Kasumi-1 (cell line): Measurements from ENCODE around the gene COQ8B.

Source experiments
- DNase-seq, 2 experiments: peaks; one replicate each; lab custom pipeline; 2025; lab: John Stamatoyannopoulos, UW

Gene COQ8B

DNA sequence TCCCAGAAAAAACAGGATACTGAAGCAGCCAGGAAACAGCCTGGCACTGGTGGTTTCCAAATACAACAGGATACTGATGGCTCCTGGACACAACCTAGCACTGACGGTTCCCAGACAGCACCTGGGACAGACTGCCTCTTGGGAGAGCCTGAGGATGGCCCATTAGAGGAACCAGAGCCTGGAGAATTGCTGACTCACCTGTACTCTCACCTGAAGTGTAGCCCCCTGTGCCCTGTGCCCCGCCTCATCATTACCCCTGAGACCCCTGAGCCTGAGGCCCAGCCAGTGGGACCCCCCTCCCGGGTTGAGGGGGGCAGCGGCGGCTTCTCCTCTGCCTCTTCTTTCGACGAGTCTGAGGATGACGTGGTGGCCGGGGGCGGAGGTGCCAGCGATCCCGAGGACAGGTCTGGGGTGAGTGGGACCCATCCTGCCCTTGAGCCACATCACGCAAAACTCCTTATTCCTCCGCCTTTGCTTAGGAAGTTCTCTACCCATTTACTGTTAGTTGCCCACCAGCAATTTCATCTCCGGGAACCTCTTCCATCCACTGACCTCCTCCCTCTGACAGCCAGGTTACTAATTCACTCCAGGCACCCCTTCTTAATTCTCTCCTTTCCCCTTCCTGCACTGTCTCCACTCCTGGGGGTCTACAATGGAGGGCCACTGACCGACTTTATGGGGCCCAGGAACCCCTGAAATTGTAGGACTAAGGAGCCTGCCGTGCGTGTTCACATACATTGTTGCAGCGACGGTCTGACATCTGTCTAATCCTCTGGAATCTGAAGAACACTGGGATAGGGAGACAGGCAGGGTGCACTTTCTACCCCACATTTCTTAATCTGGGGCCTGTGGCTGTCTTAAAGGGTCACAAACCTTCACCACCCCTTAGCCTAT is 1.4 kb upstream of the COQ8B start:
- no peak for DNase-seq

GRCh38 chr19:40717325-40717879 is 716 bp upstream of the COQ8B start:
- DNase-seq = no peak

- no peak for DNase-seq
Observed at GRCh38 chr19:40716031-40716481, 630 bp downstream of the COQ8B start.

GRCh38 chr19:40714441-40715299 is 2.0 kb downstream of the COQ8B start:
- peak; percentile 91 for DNase-seq

DNA sequence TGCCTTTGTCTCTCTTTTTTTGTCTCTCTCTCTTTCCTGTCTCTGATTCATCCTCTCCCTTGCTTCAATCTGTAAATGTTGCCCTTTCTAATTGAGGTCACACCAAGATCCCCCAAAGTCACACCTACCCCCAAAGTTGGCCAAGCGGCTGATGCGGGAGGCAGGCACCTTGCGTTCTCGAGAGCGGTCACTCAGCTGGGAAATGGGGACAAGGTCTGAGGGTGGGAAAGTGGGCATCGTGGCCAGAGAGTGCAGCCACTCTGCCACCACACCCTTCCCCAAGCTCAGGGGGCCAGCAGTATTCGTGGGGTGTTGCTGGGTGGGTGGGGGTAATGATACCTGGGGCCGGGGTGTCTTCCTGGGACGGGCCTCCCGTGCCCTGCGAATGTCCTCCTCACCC is 2.7 kb downstream of the COQ8B start:
- no peak for DNase-seq

DNA sequence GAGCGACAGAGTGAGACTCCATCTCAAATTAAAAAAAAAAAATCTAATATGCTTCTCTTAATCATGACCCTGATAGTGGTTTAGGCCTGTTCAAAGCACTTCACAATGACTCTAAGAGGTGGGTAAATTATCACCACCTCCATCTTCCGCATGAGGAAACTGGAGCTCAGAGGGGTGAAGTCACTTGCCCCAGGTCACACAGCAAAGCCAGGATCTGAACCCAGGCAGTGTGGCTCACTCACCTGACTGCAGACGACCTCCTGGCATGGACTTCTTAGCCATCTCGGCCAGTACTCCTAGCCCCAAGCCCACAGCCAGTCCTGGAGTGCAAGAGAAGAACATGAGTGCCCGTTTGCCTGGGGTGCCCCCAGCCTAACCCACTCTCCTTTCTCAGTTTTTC is 6.9 kb downstream of the COQ8B start:
- DNase-seq = no peak

DNA sequence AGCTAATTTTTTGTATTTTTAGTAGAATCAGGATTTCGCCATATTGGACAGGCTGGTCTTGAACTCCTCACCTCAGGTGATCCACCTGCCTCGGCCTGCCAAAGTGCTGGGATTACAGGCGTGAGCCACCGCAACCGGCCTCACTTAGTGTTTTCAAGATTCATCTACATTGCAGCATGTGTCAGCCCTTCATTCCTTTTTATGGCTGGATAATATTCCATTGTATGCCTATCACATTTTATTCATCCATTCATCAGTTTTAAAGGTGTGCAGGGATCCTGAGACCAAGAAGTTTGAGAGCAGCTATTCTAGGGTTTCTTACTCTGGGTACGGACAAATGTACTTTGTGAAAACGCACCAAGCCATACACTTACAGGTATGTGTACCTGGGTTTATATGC is 9.1 kb downstream of the COQ8B start:
- no peak for DNase-seq

GRCh38 chr19:40705950-40706619 is 10.6 kb downstream of the COQ8B start:
- DNase-seq = no peak

DNA sequence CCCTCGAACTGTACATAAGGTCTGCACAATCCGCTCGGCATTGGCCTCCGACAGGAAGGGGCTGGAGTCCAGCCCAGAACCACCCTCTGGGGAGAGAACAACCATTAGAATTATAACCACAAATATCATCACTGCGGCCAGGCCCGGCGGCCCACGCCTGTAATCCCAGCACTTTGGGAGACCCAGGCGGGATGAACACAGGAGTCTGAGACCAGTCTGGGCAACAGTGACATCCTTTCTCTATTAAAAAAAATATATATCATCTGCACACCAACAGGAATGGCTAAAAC is 11.4 kb downstream of the COQ8B start:
- DNase-seq = no peak

DNA sequence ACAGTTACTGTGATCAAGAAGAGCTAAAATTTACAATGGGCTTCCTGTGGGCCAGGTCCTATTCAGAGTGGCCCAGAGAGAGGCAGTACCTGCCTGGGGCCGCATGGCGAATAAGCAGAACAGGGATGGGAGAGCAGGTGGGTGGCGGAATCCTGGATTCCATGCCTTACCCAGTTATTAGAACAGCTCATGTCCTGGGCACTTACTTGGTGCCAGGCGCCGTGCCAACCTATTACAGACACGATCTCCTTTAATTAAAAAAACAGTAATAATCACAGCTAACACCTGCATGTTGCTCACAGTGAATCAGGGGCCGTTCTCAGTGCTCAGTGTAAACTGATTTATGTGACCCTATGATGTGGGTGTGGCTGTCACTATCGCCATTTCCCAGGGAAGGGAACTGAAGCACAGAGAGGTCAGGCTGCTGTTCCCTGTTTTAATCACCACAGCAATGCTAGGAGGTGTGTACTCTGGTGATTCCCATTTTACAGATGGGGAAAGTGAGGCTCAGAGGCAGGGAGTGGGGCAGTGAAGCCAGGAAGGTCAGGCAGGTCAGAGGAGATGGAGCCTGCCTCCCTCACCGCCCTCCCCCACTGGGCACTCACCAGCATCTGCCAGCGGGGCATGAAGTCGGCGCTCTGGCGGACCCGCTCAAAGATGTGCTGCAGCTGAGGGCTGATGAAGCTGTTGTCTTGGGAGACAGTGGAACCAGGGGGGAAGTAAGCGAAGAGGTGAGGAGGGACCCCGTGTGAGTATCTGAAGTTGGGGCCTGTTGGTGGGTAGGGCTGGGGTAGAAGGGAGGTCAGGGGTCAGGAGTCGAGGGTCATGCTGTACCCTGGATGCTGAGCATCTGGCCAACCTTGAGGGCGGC is 12.0 kb downstream of the COQ8B start:
- DNase-seq = no peak

DNA sequence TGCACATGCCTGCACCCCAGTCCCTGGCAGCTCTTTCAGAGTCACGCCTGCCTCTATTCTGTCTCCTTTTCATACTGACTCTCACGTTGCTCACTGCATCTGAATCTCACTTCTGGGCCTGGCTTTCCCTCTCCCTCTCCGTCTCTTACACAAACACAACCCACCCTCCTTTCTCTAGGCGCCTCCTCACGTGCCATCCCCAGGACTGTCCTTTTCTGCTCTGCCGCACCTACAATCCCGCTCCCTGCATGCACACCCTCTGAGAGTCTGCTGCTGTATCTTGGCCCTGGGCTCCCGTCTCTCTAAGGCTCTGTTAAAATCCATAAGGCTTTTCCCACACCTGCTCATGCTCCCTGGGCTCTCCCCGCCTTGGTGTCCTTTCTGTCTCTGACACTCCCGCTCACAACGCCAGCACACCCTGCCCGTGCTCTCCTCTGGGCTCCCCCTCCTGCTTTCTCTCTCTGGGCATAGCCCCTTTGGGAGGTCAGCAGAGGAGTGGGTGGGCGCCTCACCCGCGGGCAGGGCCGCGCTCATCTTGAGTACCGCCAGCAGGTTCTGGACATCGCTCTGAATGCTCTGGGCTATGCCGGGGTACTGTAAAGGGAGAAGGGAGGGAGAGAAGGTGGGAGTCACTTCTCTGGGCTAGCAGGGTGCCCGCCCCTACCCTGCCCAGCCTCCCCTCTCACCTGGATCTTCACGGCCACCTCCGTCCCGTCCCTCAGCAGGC is 13.5 kb downstream of the COQ8B start:
- no peak for DNase-seq

- peak; percentile 30 to 34 for DNase-seq
Observed at GRCh38 chr19:40702337-40703012, 14.2 kb downstream of the COQ8B start.

DNA sequence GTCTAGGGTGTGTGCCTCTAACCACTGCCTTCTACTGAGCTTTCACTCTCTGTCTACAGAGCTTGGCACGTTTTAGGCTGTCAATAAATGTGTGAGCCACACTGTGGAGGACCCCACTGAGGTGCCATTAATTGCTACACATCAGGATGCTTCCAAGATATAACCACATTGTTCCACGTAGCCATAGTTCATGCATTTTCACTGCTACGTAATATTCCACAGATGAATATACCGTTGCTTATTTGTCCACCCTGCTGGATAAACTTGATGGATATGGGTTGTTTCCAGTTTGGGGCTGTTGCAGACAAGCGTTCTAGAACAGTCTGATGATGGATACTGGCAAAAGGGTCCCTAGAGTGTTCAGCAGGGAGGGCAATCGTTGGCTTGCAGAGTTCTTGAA is 14.9 kb downstream of the COQ8B start:
- no peak for DNase-seq

GRCh38 chr19:40700083-40700482 is 16.6 kb downstream of the COQ8B start:
- DNase-seq = no peak

GRCh38 chr19:40697007-40697406 is 19.7 kb downstream of the COQ8B start:
- no peak for DNase-seq

DNA sequence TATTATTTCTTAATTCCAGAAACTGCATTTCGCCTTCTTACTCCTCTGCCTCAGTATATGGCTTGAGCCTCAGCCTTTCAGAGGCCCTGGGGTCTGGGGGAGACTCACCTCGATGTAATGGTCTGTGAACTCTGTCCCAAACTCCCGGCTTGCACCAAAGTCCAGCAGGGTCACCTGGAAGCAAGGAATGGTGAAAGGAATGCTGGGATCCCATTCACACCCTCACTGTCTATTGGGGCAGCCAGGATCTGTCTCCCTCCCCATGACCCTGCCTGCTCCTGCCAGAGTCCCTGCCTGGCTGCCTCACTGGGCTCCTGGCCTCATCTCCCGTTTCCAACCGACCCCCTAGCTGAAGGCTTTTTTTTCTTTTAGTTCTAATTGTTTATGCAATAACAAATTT is 20.8 kb downstream of the COQ8B start:
- no peak for DNase-seq

- DNase-seq = no peak
Observed at GRCh38 chr19:40693896-40694295, 22.8 kb downstream of the COQ8B start.

DNA sequence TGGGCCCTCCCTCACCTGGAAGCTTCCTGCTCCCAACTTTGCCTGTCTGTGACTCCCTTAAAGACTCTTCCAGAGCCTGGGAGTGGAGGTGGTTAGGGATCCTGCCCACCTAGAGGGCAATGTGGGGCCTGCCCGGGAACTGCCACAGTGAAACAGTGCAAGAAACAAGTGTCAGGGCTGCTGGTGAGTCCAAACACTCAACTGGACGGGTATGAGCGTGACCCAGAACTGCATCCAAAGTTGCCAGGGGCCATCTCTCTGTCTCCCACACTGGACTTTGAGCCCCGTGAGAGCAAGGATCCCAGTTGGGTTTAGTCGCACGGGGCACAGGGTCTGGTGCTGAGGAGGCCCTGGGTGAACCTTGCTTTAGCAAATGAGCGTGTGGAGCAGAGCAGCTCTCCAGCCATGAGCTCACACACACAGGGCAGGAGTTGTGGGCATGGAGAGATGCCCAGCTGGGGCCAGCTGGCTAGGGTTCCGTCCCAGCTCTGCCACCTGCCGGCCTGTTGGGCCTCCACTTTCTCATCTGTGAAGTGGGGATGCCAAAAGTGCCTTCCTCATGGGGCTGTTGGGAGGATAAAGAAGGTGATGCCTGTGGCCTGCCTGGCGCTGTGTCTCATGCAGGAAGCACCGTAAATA is 23.4 kb downstream of the COQ8B start:
- DNase-seq = no peak

GRCh38 chr19:40692212-40692551 is 24.5 kb downstream of the COQ8B start:
- DNase-seq = no peak
